IPS DF 6.9 (cell line): ENCODE measurements around the gene CLDN6.

ENCODE experiments used
- DNase-seq: peaks from one replicate; pipeline ENCODE4 v3.0.0-alpha.2; 2013; ENCODE audit warnings: low read depth, low spot score
- H3K27ac ChIP-seq: one replicate; pipeline ENCODE4 v1.5.1; 2013; ENCODE audit warnings: low read length, control low read depth
- H3K27me3 ChIP-seq: 2 replicates; pipeline ENCODE4 v1.6.1; 2013; ENCODE audit warnings: mild to moderate bottlenecking, low read length; ENCODE audit not compliant: control insufficient read depth, insufficient read depth
- H3K36me3 ChIP-seq: 2 replicates; pipeline ENCODE4 v1.6.1; 2013; ENCODE audit warnings: low read length; ENCODE audit not compliant: control insufficient read depth, insufficient read depth
- H3K4me1 ChIP-seq: 2 replicates; pipeline ENCODE4 v1.6.1; 2013; ENCODE audit warnings: low read length; ENCODE audit not compliant: control insufficient read depth, insufficient read depth
- H3K4me3 ChIP-seq: 2 replicates; pipeline ENCODE4 v1.5.1; 2013; ENCODE audit warnings: mild to moderate bottlenecking, low read length
- H3K9me3 ChIP-seq: 2 replicates; pipeline ENCODE4 v1.6.1; 2013; ENCODE audit warnings: low read length, inconsistent platforms; ENCODE audit not compliant: control insufficient read depth, insufficient read depth
- whole genome bisulfite sequencing: extraction: QIAGEN DNeasy Blood & Tissue Kit; methylation state at CpG from one replicate; pipeline ENCODE4 v1.1.7; 2013; ENCODE audit warnings: mixed read lengths, missing lambda C conversion rate; ENCODE audit not compliant: insufficient read length, insufficient coverage; 5-methylcytosine and 5-hydroxymethylcytosine counted together

The CLDN6 gene

GRCh38 chr16:2975161-2975795, 42.7 kb downstream of the CLDN6 start:
- no CpG with 5 or more reads among the region's 28 CpGs for WGBS
- H3K4me1 ChIP-seq: no peaks in the 10 kb centered on the region
- no peaks in the 10 kb centered on the region for H3K27me3 ChIP-seq
- no peak for DNase-seq
- peaks cover 41% of the 10 kb centered on the region for H3K36me3 ChIP-seq
- H3K27ac ChIP-seq: no peak overlapping the region
- no peaks in the 10 kb centered on the region for H3K9me3 ChIP-seq
- no peak overlapping the region for H3K4me3 ChIP-seq

GRCh38 chr16:2974319-2975056, 43.5 kb downstream of the CLDN6 start:
- H3K27ac ChIP-seq: no peak overlapping the region
- H3K36me3 ChIP-seq: peaks cover 41% of the 10 kb centered on the region
- no peaks in the 10 kb centered on the region for H3K9me3 ChIP-seq
- H3K4me3 ChIP-seq: no peak overlapping the region
- H3K27me3 ChIP-seq: no peaks in the 10 kb centered on the region
- no peaks in the 10 kb centered on the region; the same call in 1 of the 2 replicates for H3K4me1 ChIP-seq
- WGBS: no CpG with 5 or more reads among the region's 15 CpGs
- no peak for DNase-seq

GRCh38 chr16:2973605-2974318, 44.2 kb downstream of the CLDN6 start:
- no CpG with 5 or more reads among the region's 17 CpGs for WGBS
- Histone ChIP-seq H3K4me1 (no peaks in the 10 kb centered on the region; the same call in 1 of the 2 replicates), H3K4me3 (no peak overlapping the region), H3K27ac (no peak overlapping the region), H3K36me3 (peaks cover 41% of the 10 kb centered on the region), H3K27me3 (no peaks in the 10 kb centered on the region), H3K9me3 (no peaks in the 10 kb centered on the region)
- DNase-seq: no peak

- Histone ChIP-seq H3K4me3 (no peak overlapping the region), H3K36me3 (peaks cover 41% of the 10 kb centered on the region), H3K4me1 (peaks cover 4% of the 10 kb centered on the region), H3K27me3 (no peaks in the 10 kb centered on the region), H3K9me3 (no peaks in the 10 kb centered on the region), H3K27ac (no peak overlapping the region)
- no peak for DNase-seq
- WGBS: no CpG with 5 or more reads among the region's 5 CpGs
Measured at GRCh38 chr16:2973093-2973492, 44.9 kb downstream of the CLDN6 start.

- Histone ChIP-seq H3K4me1 (peaks cover 6% of the 10 kb centered on the region), H3K27me3 (no peaks in the 10 kb centered on the region), H3K4me3 (no peak overlapping the region), H3K36me3 (peaks cover 41% of the 10 kb centered on the region), H3K9me3 (no peaks in the 10 kb centered on the region), H3K27ac (no peak overlapping the region)
- WGBS: no CpG with 5 or more reads among the region's 15 CpGs
- DNase-seq: no peak
Measured at GRCh38 chr16:2971985-2972784, 45.8 kb downstream of the CLDN6 start.

GRCh38 chr16:2971134-2971984, 46.6 kb downstream of the CLDN6 start:
- no peak overlapping the region for H3K27ac ChIP-seq
- WGBS: no CpG with 5 or more reads among the region's 35 CpGs
- H3K4me3 ChIP-seq: no peak overlapping the region
- H3K9me3 ChIP-seq: no peaks in the 10 kb centered on the region
- peaks cover 6% of the 10 kb centered on the region for H3K4me1 ChIP-seq
- peaks cover 37% of the 10 kb centered on the region for H3K36me3 ChIP-seq
- no peaks in the 10 kb centered on the region; the same call in 1 of the 2 replicates for H3K27me3 ChIP-seq
- no peak for DNase-seq

GRCh38 chr16:2970563-2970962, 47.4 kb downstream of the CLDN6 start:
- H3K9me3 ChIP-seq: no peaks in the 10 kb centered on the region
- no peaks in the 10 kb centered on the region; the same call in 1 of the 2 replicates for H3K27me3 ChIP-seq
- H3K4me1 ChIP-seq: peaks cover 6% of the 10 kb centered on the region
- DNase-seq: no peak
- no peak overlapping the region for H3K27ac ChIP-seq
- peak overlapping the region; percentile 92; the same call in 1 of the 2 replicates for H3K4me3 ChIP-seq
- no CpG with 5 or more reads among the region's 6 CpGs for WGBS
- H3K36me3 ChIP-seq: peaks cover 29% of the 10 kb centered on the region

- DNase-seq: no peak
- peaks cover 22% of the 10 kb centered on the region for H3K36me3 ChIP-seq
- H3K9me3 ChIP-seq: no peaks in the 10 kb centered on the region
- H3K4me1 ChIP-seq: peaks cover 6% of the 10 kb centered on the region
- H3K4me3 ChIP-seq: peak overlapping the region; percentile 92
- H3K27me3 ChIP-seq: no peaks in the 10 kb centered on the region; the same call in 1 of the 2 replicates
- no CpG with 5 or more reads among the region's 83 CpGs for WGBS
- H3K27ac ChIP-seq: no peak overlapping the region
Measured at GRCh38 chr16:2969545-2970521, 48.1 kb downstream of the CLDN6 start.
